ENCODE measurements around the gene PIM1. TPM values are rescaled to one million over a fixed set of nuclear protein-coding genes. Genes with fewer than 3 reads are reported as not detected.

Gene PIM1
- total RNA-seq, 2 experiments from 2014 or later = 24.7 to 31.4 TPM

DNA sequence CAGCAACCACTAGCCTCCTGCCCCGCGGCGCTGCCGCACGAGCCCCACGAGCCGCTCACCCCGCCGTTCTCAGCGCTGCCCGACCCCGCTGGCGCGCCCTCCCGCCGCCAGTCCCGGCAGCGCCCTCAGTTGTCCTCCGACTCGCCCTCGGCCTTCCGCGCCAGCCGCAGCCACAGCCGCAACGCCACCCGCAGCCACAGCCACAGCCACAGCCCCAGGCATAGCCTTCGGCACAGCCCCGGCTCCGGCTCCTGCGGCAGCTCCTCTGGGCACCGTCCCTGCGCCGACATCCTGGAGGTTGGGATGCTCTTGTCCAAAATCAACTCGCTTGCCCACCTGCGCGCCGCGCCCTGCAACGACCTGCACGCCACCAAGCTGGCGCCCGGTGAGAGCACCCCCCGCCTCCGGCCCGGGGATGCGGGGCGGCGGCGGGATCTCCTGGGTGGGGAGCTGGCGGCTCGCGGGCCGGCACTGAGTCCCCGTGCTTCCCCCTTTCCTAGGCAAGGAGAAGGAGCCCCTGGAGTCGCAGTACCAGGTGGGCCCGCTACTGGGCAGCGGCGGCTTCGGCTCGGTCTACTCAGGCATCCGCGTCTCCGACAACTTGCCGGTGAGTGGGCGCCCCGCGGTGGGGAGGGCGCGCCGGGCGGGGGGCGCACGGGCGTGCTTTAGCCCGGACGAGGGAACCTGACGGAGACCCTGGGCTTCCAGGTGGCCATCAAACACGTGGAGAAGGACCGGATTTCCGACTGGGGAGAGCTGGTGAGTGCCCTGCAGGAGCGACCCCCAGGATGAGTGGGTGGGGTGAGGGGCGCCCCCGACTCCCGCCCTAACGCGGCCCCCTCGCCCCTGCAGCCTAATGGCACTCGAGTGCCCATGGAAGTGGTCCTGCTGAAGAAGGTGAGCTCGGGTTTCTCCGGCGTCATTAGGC lies 585 bp downstream of the PIM1 start:
- TF ChIP-seq, protein P1, sequence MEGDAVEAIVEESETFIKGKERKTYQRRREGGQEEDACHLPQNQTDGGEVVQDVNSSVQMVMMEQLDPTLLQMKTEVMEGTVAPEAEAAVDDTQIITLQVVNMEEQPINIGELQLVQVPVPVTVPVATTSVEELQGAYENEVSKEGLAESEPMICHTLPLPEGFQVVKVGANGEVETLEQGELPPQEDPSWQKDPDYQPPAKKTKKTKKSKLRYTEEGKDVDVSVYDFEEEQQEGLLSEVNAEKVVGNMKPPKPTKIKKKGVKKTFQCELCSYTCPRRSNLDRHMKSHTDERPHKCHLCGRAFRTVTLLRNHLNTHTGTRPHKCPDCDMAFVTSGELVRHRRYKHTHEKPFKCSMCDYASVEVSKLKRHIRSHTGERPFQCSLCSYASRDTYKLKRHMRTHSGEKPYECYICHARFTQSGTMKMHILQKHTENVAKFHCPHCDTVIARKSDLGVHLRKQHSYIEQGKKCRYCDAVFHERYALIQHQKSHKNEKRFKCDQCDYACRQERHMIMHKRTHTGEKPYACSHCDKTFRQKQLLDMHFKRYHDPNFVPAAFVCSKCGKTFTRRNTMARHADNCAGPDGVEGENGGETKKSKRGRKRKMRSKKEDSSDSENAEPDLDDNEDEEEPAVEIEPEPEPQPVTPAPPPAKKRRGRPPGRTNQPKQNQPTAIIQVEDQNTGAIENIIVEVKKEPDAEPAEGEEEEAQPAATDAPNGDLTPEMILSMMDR (conservative IDR thresholded peaks at IDR 0.05; ENCODE audit: low read length) = peak; percentile 50
- TF ChIP-seq EZH2phosphoT487 (IDR thresholded peaks at IDR 0.05; ENCODE audit: borderline replicate concordance, low read depth, low read length) = no peak
- Histone ChIP-seq H2AFZ (ENCODE audit: low read length) (peak overlapping the region; percentile 29), H3K4me1 (ENCODE audit: insufficient read depth, low read length, poor library complexity, severe bottlenecking) (peaks cover 19% of the 10 kb centered on the region), H3K4me3 (ENCODE audit: low read depth, low read length, poor library complexity, severe bottlenecking) (peak overlapping the region; percentile 96), H3K9me2 (ENCODE audit: insufficient read depth, low read length) (no peaks in the 10 kb centered on the region), H3K9me3 (ENCODE audit: low read length) (no peaks in the 10 kb centered on the region), H4K20me1 (ENCODE audit: insufficient read depth, low read length) (peaks cover 13% of the 10 kb centered on the region), H3K36me3 (ENCODE audit: insufficient read depth, low read length) (peaks cover 46% of the 10 kb centered on the region), H3K27ac (ENCODE audit: low read depth, low read length, poor library complexity, severe bottlenecking) (peak overlapping the region; percentile 68), H3K79me2 (ENCODE audit: insufficient read depth, low read depth, low read length) (peaks cover 20% of the 10 kb centered on the region; the same call in 1 of the 2 replicates), H3K4me2 (ENCODE audit: low read length) (peak overlapping the region; percentile 92)
- POLR2A ChIA-PET = interaction anchor here (0.6 to 4.8 kb wide), 9 partner anchors 9 to 141 kb away, joined by 3 to 40 read pairs (median 7); no protein-coding TSS in a partner anchor
- intact Hi-C loops (cut with micrococcal nuclease; ENCODE audit: unreplicated experiment) = loop anchor here (1.0 to 10.0 kb wide), 3 partner anchors 15 to 406 kb away; no protein-coding TSS in a partner anchor
- CTCF ChIA-PET (ENCODE audit: unreplicated experiment) = interaction anchor here (0.6 to 1.8 kb wide), 10 partner anchors 10 to 572 kb away, joined by 3 to 13 read pairs (median 4); no protein-coding TSS in a partner anchor
- no TSS peak for BruUV-seq (replicated peaks)
- peak; percentile 74 for DNase-seq (ENCODE audit: low spot score)

DNA sequence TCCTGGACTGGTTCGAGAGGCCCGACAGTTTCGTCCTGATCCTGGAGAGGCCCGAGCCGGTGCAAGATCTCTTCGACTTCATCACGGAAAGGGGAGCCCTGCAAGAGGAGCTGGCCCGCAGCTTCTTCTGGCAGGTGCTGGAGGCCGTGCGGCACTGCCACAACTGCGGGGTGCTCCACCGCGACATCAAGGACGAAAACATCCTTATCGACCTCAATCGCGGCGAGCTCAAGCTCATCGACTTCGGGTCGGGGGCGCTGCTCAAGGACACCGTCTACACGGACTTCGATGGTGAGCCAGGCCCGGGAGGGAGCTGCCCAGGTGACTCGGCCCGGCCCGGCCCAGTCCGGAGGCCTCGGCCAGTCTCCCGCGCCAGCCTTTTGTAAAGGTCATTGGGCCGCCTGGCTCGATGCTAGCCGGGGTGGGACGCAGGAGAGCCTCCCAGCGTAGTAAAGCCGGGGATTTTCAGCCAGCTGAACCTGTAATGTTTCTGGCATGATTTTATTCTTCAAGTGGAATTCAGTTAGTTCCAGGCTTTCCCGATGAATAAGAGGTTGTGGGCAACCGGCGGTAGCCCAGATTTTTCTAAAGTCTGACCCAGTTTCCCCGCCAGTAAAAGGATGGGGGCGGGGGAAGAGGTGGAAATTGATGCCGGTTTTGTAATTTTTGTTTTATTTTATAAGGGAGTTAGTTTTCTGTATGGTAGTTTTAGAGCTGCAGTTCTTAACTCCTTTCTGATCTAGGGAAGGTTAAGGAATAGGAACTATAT lies 1.4 kb downstream of the PIM1 start:
- DNase-seq (ENCODE audit: low spot score) = peak; percentile 54
- ChIA-PET POLR2A (interaction anchor here (0.8 to 4.8 kb wide), 8 partner anchors 10 to 142 kb away, joined by 3 to 40 read pairs (median 5); no protein-coding TSS in a partner anchor), CTCF (ENCODE audit: unreplicated experiment) (interaction anchor here (0.6 to 1.8 kb wide), 9 partner anchors 11 to 411 kb away, joined by 3 to 13 read pairs (median 3); no protein-coding TSS in a partner anchor)
- Histone ChIP-seq H3K27ac (ENCODE audit: low read depth, low read length, poor library complexity, severe bottlenecking) (peak overlapping the region; percentile 68), H3K36me3 (ENCODE audit: insufficient read depth, low read length) (peaks cover 52% of the 10 kb centered on the region), H2AFZ (ENCODE audit: low read length) (no peak overlapping the region), H3K4me2 (ENCODE audit: low read length) (peak overlapping the region; percentile 92), H3K4me3 (ENCODE audit: low read depth, low read length, poor library complexity, severe bottlenecking) (peak overlapping the region; percentile 96), H3K9me3 (ENCODE audit: low read length) (no peaks in the 10 kb centered on the region), H3K4me1 (ENCODE audit: insufficient read depth, low read length, poor library complexity, severe bottlenecking) (peaks cover 19% of the 10 kb centered on the region), H3K9me2 (ENCODE audit: insufficient read depth, low read length) (no peaks in the 10 kb centered on the region), H3K79me2 (ENCODE audit: insufficient read depth, low read depth, low read length) (peaks cover 20% of the 10 kb centered on the region; the same call in 1 of the 2 replicates), H4K20me1 (ENCODE audit: insufficient read depth, low read length) (peaks cover 13% of the 10 kb centered on the region)
- intact Hi-C loops (cut with micrococcal nuclease; ENCODE audit: unreplicated experiment) = loop anchor here (10.0 kb wide), 1 partner anchor 407 kb away; no protein-coding TSS in a partner anchor
- TF ChIP-seq, protein P1 (conservative IDR thresholded peaks at IDR 0.05; ENCODE audit: low read length) = no peak
- no peak for TF ChIP-seq EZH2phosphoT487 (IDR thresholded peaks at IDR 0.05; ENCODE audit: borderline replicate concordance, low read depth, low read length)
- no TSS peak for BruUV-seq (replicated peaks)
